ENCODE results near the gene CERKL.

Gene CERKL

GRCh38 chr2:181573140-181573736, 83.7 kb downstream of the CERKL start:
- DNase-seq (ENCODE audit: low spot score) = no peak
- peak; percentile 33 for TF ChIP-seq CTCF (IDR thresholded peaks at IDR 0.05; ENCODE audit: extremely low read depth, missing control alignments)

GRCh38 chr2:181570833-181571661, 85.9 kb downstream of the CERKL start:
- no peak for TF ChIP-seq CTCF (IDR thresholded peaks at IDR 0.05; ENCODE audit: extremely low read depth, missing control alignments)
- DNase-seq (ENCODE audit: low spot score) = no peak

- no peak for TF ChIP-seq CTCF (IDR thresholded peaks at IDR 0.05; ENCODE audit: extremely low read depth, missing control alignments)
Observed at GRCh38 chr2:181570059-181570458, 86.8 kb downstream of the CERKL start.

GRCh38 chr2:181566334-181567032, 90.4 kb downstream of the CERKL start:
- no peak for TF ChIP-seq CTCF (IDR thresholded peaks at IDR 0.05; ENCODE audit: extremely low read depth, missing control alignments)
- no peak for DNase-seq (ENCODE audit: low spot score)

More at GRCh38 chr2:181570059-181570458, 86.8 kb downstream of the CERKL start:
- no peak for DNase-seq (ENCODE audit: low spot score)

GRCh38 chr2:181563101-181563692, 93.7 kb downstream of the CERKL start:
- DNase-seq (ENCODE audit: low spot score) = peak; percentile 18

GRCh38 chr2:181558371-181558770, 98.5 kb downstream of the CERKL start:
- no peak for TF ChIP-seq CTCF (IDR thresholded peaks at IDR 0.05; ENCODE audit: extremely low read depth, missing control alignments)
- no peak for DNase-seq (ENCODE audit: low spot score)

More at GRCh38 chr2:181563101-181563692, 93.7 kb downstream of the CERKL start:
- no peak for TF ChIP-seq CTCF (IDR thresholded peaks at IDR 0.05; ENCODE audit: extremely low read depth, missing control alignments)
